HG02938 (cell line): ENCODE data around the gene DYNC1H1.
"Not testable (repeated sequence)": the region's sequence is repeated elsewhere in the genome, so short reads cannot be mapped to it uniquely, and the experiment has no call there.

Experiments used
- ATAC-seq: cut with Tn5 transposase; IDR thresholded peaks from one replicate; pipeline ENCODE4 v1.9.1; 2021; ENCODE audit warnings: mild to moderate bottlenecking, moderate library complexity; ENCODE audit not compliant: unreplicated experiment

Gene DYNC1H1

GRCh38 chr14:101963052-101963451, 1.3 kb upstream of the DYNC1H1 start:
- no peak for ATAC-seq

- ATAC-seq, result no peak
Measured at GRCh38 chr14:101963656-101964296, 597 bp upstream of the DYNC1H1 start.

- peak; percentile 41 for ATAC-seq
Measured at GRCh38 chr14:101965181-101965544, 790 bp downstream of the DYNC1H1 start.

- no peak for ATAC-seq
Measured at GRCh38 chr14:101965770-101966722, 1.7 kb downstream of the DYNC1H1 start.

- no peak for ATAC-seq
Measured at GRCh38 chr14:101966742-101967141, 2.4 kb downstream of the DYNC1H1 start.

GRCh38 chr14:101968186-101968585, 3.8 kb downstream of the DYNC1H1 start:
- no peak for ATAC-seq

GRCh38 chr14:101969481-101969880, 5.1 kb downstream of the DYNC1H1 start:
- ATAC-seq, result no peak

GRCh38 chr14:101970830-101971400, 6.5 kb downstream of the DYNC1H1 start:
- no peak for ATAC-seq

- ATAC-seq, result not testable (repeated sequence)
Measured at GRCh38 chr14:101971458-101971857, 7.1 kb downstream of the DYNC1H1 start.

GRCh38 chr14:101972126-101972866, 7.9 kb downstream of the DYNC1H1 start:
- no peak for ATAC-seq

- ATAC-seq, result no peak
Measured at GRCh38 chr14:101973356-101973755, 9.0 kb downstream of the DYNC1H1 start.

- ATAC-seq, result no peak
Measured at GRCh38 chr14:101975231-101975630, 10.9 kb downstream of the DYNC1H1 start.

GRCh38 chr14:101977311-101978071, 13.1 kb downstream of the DYNC1H1 start:
- no peak for ATAC-seq

GRCh38 chr14:101979666-101980065, 15.3 kb downstream of the DYNC1H1 start:
- no peak for ATAC-seq

- no peak for ATAC-seq
Measured at GRCh38 chr14:101980251-101980650, 15.9 kb downstream of the DYNC1H1 start.

GRCh38 chr14:101980700-101981099, 16.3 kb downstream of the DYNC1H1 start:
- ATAC-seq, result peak; percentile 83

GRCh38 chr14:101982621-101983020, 18.2 kb downstream of the DYNC1H1 start:
- no peak for ATAC-seq

- not testable (repeated sequence) for ATAC-seq
Measured at GRCh38 chr14:101984831-101985230, 20.5 kb downstream of the DYNC1H1 start.

- ATAC-seq, result no peak
Measured at GRCh38 chr14:101985957-101986356, 21.6 kb downstream of the DYNC1H1 start.

GRCh38 chr14:101986953-101987352, 22.6 kb downstream of the DYNC1H1 start:
- no peak for ATAC-seq
